BJ (cell line): ENCODE measurements around the gene GUCA2B. TPM values are rescaled to one million over a fixed set of nuclear protein-coding genes. Genes with fewer than 3 reads are reported as not detected.

Experiments
- CTCF ChIA-PET: fragments of 350-600 bp; formaldehyde crosslinking; extraction: SDS; loops from one replicate; lab custom pipeline; 2021; ENCODE audit warnings: antibody characterized with exemption, inconsistent platforms; lab: Yijun Ruan, JAX
- POLR2A ChIA-PET: fragments of 300-600 bp; sonication (Branson Sonifier 250); formaldehyde crosslinking; extraction: SDS; loops from one replicate; lab custom pipeline; 2021; ENCODE audit warnings: antibody characterized with exemption; lab: Charles Lee
- DNase-seq: peaks from one replicate; pipeline ENCODE4 v3.0.0-alpha.2; 2011; ENCODE audit warnings: low read depth
- H3K27me3 ChIP-seq: 2 replicates; pipeline ENCODE4 v1.6.0; 2011; ENCODE audit warnings: low read length; ENCODE audit not compliant: control insufficient read depth, insufficient read depth
- H3K36me3 ChIP-seq: 2 replicates; pipeline ENCODE4 v1.5.1; 2011; ENCODE audit warnings: low read length; ENCODE audit not compliant: control insufficient read depth, insufficient read depth
- H3K4me3 ChIP-seq: 2 replicates; pipeline ENCODE4 v1.5.1; 2011; ENCODE audit warnings: low read depth, mild to moderate bottlenecking, control low read depth, low read length
- polyA plus RNA-seq: library from polyadenylated mRNA; depleted of rRNA; stranded (reverse); fragments of >200 nt; gene quantifications from 2 replicates; pipeline ENCODE4 v1.2.3, GENCODE V29; 2011
- TF ChIP-seq, protein P1 (sequence below): IDR thresholded peaks from 2 replicates; pipeline ENCODE4 v1.5.1; 2011; ENCODE audit warnings: low read depth, mild to moderate bottlenecking, control low read depth, inconsistent platforms, low read length, moderate library complexity; ENCODE audit not compliant: insufficient read depth

Gene GUCA2B
- polyA plus RNA-seq, 1 experiment, result not detected

DNA sequence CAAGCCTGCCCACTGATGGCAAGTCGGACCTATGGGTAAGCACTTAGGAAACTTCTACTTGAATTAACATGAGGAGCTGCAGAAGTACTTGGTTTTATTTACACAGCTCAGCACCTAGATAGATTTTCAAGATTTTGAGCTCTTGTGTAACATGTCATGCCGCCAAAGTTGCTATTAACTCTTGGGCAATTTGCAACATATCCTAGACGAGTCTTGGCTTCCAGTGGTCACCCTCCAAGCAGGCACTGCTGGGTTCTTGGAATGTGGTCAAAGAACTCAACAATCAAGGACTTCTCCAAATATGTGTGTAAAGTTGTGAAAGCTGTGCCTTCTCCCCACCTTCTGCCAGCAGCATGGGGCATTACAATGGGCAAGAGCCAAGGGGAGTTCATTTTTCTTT lies 17.8 kb upstream of the GUCA2B start:
- POLR2A ChIA-PET, result no interaction called here
- H3K4me3 ChIP-seq, result no peak overlapping the region
- no peaks in the 10 kb centered on the region for H3K36me3 ChIP-seq
- peaks cover 5% of the 10 kb centered on the region for H3K27me3 ChIP-seq
- TF ChIP-seq, protein P1, sequence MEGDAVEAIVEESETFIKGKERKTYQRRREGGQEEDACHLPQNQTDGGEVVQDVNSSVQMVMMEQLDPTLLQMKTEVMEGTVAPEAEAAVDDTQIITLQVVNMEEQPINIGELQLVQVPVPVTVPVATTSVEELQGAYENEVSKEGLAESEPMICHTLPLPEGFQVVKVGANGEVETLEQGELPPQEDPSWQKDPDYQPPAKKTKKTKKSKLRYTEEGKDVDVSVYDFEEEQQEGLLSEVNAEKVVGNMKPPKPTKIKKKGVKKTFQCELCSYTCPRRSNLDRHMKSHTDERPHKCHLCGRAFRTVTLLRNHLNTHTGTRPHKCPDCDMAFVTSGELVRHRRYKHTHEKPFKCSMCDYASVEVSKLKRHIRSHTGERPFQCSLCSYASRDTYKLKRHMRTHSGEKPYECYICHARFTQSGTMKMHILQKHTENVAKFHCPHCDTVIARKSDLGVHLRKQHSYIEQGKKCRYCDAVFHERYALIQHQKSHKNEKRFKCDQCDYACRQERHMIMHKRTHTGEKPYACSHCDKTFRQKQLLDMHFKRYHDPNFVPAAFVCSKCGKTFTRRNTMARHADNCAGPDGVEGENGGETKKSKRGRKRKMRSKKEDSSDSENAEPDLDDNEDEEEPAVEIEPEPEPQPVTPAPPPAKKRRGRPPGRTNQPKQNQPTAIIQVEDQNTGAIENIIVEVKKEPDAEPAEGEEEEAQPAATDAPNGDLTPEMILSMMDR, result no peak
- DNase-seq, result no peak
- CTCF ChIA-PET, result interaction anchor here (0.9 kb wide), 1 partner anchor 20 kb away, joined by 3 read pairs; no protein-coding TSS in a partner anchor

DNA sequence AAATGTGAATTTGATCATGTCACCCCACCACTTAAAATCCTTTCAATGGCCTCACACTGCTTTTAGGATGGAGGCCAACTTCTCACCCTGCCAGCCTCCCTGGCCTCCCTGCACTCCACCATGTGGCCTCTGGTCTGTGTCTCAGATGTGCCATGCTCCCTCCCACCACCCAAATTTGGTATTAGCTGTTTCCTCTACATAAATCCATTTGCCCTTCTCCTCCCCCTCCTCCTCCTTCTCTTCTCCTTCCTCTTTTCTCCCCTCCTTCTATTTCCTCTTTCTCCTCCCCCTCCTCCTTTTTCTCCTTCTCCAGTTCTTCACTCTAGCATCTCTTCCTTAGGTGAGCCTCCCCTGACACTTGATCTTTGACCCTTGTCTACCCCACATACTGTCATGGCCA lies 16.7 kb upstream of the GUCA2B start:
- no peaks in the 10 kb centered on the region for H3K36me3 ChIP-seq
- DNase-seq, result no peak
- CTCF ChIA-PET, result no interaction called here
- H3K27me3 ChIP-seq, result peaks cover 5% of the 10 kb centered on the region
- TF ChIP-seq, protein P1, result no peak
- H3K4me3 ChIP-seq, result no peak overlapping the region
- POLR2A ChIA-PET, result no interaction called here

DNA sequence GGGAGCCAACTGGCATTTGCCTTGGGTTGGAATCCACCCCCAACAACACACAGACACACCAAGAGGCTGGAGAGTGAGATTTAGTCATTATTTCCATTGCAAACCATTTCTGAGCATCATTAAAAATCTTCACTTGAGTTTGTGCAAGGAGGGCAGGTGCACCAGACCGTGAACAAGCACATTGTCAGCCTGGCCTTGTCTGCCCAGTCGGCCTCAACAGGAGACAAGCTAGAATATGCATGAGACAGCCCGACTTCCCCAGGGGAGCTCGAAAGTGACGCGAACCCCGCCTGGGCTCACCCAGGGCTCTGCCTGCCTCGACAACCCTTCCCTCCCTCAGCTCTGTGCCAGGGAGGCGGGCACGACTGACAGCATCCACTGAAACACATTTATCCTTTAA lies 15.4 kb upstream of the GUCA2B start:
- no peak overlapping the region for H3K4me3 ChIP-seq
- no peak for DNase-seq
- TF ChIP-seq, protein P1, result no peak
- H3K27me3 ChIP-seq, result peaks cover 10% of the 10 kb centered on the region
- CTCF ChIA-PET, result no interaction called here
- no peaks in the 10 kb centered on the region for H3K36me3 ChIP-seq
- POLR2A ChIA-PET, result no interaction called here

DNA sequence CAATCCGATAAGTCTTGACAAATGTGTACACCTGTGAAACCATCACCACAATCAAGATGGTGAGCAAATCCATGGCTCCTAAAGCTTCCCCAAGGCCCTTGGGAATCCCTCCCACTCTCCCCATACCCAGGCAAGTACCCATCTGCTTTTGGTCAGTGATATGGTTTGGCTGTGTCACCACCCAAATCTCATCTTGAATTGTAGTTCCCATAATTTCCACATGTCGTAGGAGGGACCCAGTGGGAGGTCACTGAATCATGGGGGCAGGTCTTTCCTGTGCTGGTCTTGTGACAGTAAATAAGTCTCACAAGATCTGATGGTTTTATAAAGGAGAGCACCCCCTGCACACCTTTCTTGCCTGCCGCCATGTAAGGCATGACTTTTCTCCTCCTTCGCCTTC lies 14.6 kb upstream of the GUCA2B start:
- H3K4me3 ChIP-seq, result no peak overlapping the region
- DNase-seq, result no peak
- no peaks in the 10 kb centered on the region for H3K36me3 ChIP-seq
- ChIA-PET POLR2A (no interaction called here), CTCF (interaction anchor here (0.6 kb wide), 2 partner anchors 31 to 599 kb away, joined by 3 read pairs; no protein-coding TSS in a partner anchor)
- TF ChIP-seq, protein P1, result no peak
- H3K27me3 ChIP-seq, result peaks cover 14% of the 10 kb centered on the region

DNA sequence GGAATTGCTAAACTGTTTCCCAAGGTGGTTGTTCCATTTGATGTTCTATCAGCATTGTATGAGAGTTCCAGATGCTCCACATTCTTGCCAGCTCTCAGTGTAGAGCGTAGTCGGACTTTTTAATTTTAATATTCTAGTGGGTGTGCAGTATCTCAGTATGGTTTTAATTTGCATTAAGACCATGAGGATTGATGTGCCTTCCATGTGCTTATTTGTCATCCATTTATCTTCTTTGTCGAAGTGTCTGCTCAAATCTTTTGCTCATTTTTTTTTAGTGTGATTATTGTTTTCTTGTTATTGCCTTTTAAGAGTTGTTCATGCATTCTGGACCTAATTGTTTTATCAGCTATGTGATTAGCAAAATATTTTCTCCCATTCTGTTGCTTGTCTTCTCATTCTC lies 13.8 kb upstream of the GUCA2B start:
- no peak for DNase-seq
- Histone ChIP-seq H3K36me3 (no peaks in the 10 kb centered on the region), H3K4me3 (no peak overlapping the region), H3K27me3 (peaks cover 17% of the 10 kb centered on the region)
- CTCF ChIA-PET, result no interaction called here
- TF ChIP-seq, protein P1, result no peak
- POLR2A ChIA-PET, result no interaction called here
